ENCODE measurements around the gene SARS2. TPM values are rescaled to one million over a fixed set of nuclear protein-coding genes. Genes with fewer than 3 reads are reported as not detected.
A peak's percentile ranks its signal among the peaks of the same experiment; 100 is the strongest.

The SARS2 gene
- total and polyA plus RNA-seq, 2 donors from 2014 or later: 30.6 to 34.8 TPM

DNA sequence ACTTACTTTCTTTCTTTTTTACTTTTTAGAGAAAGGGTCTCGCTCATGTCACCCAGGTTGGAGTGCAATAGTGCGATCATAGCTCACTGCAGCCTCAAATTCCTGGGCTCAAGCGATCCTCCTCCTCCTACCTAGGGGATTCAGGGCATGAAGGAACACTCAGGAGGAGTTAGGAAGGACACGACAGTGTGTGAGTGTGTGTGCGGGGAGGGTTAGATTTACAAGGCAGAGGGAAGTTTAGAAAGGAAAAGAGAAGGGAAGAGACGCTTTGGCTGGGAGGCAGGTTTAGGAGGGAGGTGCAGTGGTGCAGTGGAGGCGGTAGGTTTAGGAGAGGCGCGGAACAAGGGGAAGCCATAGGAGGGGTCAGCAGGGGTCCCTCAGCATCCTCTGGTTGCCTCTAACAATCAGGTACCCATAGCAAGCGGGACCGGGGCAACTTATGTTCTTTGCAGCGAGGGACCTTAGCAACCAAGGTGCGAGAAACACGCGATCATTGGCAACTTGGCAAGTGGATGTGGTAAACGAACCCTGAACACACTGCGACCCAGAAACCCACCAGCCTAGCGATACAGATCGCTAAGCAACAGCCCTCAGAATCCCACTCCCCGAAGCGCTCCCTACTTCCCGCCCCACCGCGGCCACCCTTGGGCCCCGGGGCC is 31.6 kb downstream of the SARS2 start:
- Histone ChIP-seq H3K36me3 (ENCODE audit: control insufficient read depth in 2 of 3, insufficient read depth in 3 of 3, low read length in 3 of 3) (no peaks in the 10 kb centered on the region), H3K4me1 (ENCODE audit: control insufficient read depth in 2 of 3, insufficient read depth in 2 of 3, low read depth in 1 of 3, low read length in 3 of 3) (peaks cover 4 to 18% (median 9%) of the 10 kb centered on the region in 3 donors), H3K27ac (ENCODE audit: low read depth in 2 of 2, low read length in 2 of 2) (peak overlapping the region; percentile 79 to 80), H3K27me3 (ENCODE audit: control insufficient read depth, insufficient read depth, low read length) (no peaks in the 10 kb centered on the region), H3K4me3 (ENCODE audit: low read length in 3 of 3) (peak overlapping the region; percentile 74 to 95 (median 94)), H3K9me3 (ENCODE audit: control insufficient read depth in 2 of 3, insufficient read depth in 1 of 3, low read length in 3 of 3) (peaks cover 0 to 3% (median 0%) of the 10 kb centered on the region in 3 donors), H3K9ac (ENCODE audit: low read length in 3 of 3) (peak overlapping the region; percentile 80 to 95 (median 90))
- no peak for FAIRE-seq
- intact Hi-C loops (cut with DNase I): no loop called here
- DNase-seq: peak in 1 of 5 donors; percentile 19
- TF ChIP-seq, protein P1, sequence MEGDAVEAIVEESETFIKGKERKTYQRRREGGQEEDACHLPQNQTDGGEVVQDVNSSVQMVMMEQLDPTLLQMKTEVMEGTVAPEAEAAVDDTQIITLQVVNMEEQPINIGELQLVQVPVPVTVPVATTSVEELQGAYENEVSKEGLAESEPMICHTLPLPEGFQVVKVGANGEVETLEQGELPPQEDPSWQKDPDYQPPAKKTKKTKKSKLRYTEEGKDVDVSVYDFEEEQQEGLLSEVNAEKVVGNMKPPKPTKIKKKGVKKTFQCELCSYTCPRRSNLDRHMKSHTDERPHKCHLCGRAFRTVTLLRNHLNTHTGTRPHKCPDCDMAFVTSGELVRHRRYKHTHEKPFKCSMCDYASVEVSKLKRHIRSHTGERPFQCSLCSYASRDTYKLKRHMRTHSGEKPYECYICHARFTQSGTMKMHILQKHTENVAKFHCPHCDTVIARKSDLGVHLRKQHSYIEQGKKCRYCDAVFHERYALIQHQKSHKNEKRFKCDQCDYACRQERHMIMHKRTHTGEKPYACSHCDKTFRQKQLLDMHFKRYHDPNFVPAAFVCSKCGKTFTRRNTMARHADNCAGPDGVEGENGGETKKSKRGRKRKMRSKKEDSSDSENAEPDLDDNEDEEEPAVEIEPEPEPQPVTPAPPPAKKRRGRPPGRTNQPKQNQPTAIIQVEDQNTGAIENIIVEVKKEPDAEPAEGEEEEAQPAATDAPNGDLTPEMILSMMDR (IDR thresholded peaks at IDR 0.05; ENCODE audit: borderline replicate concordance, extremely low read depth, insufficient read depth): no peak

GRCh38 chr19:38894968-38895367 is 35.6 kb downstream of the SARS2 start:
- Histone ChIP-seq H3K27ac (ENCODE audit: low read depth in 2 of 2, low read length in 2 of 2) (no peak overlapping the region), H3K9me3 (ENCODE audit: control insufficient read depth in 2 of 3, insufficient read depth in 1 of 3, low read length in 3 of 3) (no peaks in the 10 kb centered on the region), H3K4me3 (ENCODE audit: low read length in 3 of 3) (no peak overlapping the region), H3K4me1 (ENCODE audit: control insufficient read depth in 2 of 3, insufficient read depth in 2 of 3, low read depth in 1 of 3, low read length in 3 of 3) (peaks cover 4 to 20% (median 9%) of the 10 kb centered on the region in 3 donors), H3K9ac (ENCODE audit: low read length in 3 of 3) (peak overlapping the region in 1 of 3 donors; percentile 19), H3K27me3 (ENCODE audit: control insufficient read depth, insufficient read depth, low read length) (no peaks in the 10 kb centered on the region), H3K36me3 (ENCODE audit: control insufficient read depth in 2 of 3, insufficient read depth in 3 of 3, low read length in 3 of 3) (peaks cover 0 to 6% (median 5%) of the 10 kb centered on the region in 3 donors)
- TF ChIP-seq, protein P1 (IDR thresholded peaks at IDR 0.05; ENCODE audit: borderline replicate concordance, extremely low read depth, insufficient read depth): no peak
- DNase-seq: no peak
- no peak for FAIRE-seq
- intact Hi-C loops (cut with DNase I): no loop called here

DNA sequence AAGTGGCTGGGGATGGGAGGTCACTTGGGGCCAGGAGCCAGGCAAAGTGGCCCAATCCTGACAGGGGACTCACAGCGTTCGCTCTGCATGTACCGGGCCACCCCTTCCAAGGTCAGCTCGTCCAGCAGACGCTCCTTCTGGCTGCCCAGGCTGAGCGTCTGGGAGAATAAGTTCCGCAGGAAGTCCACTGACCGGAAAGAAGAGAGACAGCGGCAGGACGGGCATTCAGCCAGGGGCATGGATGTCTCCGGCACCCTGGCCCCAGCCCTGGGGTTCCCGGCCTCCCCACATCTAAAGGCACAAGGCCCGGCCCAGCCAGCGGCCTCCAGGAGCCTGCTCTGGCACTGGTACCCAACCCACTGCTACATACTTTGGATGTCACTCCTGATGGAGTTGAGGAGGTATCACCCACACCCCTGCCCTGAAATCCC is 37.2 kb downstream of the SARS2 start:
- Histone ChIP-seq H3K27ac (ENCODE audit: low read depth in 2 of 2, low read length in 2 of 2) (peak overlapping the region; percentile 6 to 65), H3K36me3 (ENCODE audit: control insufficient read depth in 2 of 3, insufficient read depth in 3 of 3, low read length in 3 of 3) (peaks cover 0 to 20% (median 17%) of the 10 kb centered on the region in 3 donors), H3K4me1 (ENCODE audit: control insufficient read depth in 2 of 3, insufficient read depth in 2 of 3, low read depth in 1 of 3, low read length in 3 of 3) (peaks cover 0 to 16% (median 5%) of the 10 kb centered on the region in 3 donors), H3K9ac (ENCODE audit: low read length in 3 of 3) (peak overlapping the region in 1 of 3 donors; percentile 12), H3K27me3 (ENCODE audit: control insufficient read depth, insufficient read depth, low read length) (no peaks in the 10 kb centered on the region), H3K9me3 (ENCODE audit: control insufficient read depth in 2 of 3, insufficient read depth in 1 of 3, low read length in 3 of 3) (no peaks in the 10 kb centered on the region), H3K4me3 (ENCODE audit: low read length in 3 of 3) (no peak overlapping the region)
- intact Hi-C loops (cut with DNase I): no loop called here
- DNase-seq: no peak
- TF ChIP-seq, protein P1 (IDR thresholded peaks at IDR 0.05; ENCODE audit: borderline replicate concordance, extremely low read depth, insufficient read depth): no peak
- FAIRE-seq: no peak
